ENCODE measurements around the gene DCTN5. TPM values are rescaled to one million over a fixed set of nuclear protein-coding genes. Genes with fewer than 3 reads are reported as not detected.
"Not testable (repeated sequence)": the region's sequence is repeated elsewhere in the genome, so short reads cannot be mapped to it uniquely, and the experiment has no call there.

Gene DCTN5
- total RNA-seq, 1 donor from 2014 or later: 64.1 TPM

DNA sequence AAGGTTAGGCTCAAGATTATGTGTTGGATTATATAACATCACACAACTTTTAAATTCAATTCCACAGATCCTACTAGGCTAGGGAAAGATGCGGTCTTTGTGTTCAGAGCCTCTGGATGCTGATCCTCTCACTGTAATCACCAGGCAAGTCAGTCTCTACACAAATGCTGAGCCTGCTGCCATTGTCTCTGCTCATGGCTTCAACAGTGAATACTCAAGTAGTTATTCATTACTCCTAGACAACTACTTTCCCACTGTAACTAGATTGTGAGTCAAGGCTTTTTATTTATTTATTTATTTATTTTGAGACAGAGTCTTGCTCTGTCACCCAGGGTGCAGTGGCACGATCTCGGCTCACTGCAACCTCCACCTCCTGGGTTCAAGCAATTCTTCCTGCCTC lies 29.3 kb upstream of the DCTN5 start:
- CTCF ChIA-PET: no interaction called here
- peaks cover 37% of the 10 kb centered on the region for H3K36me3 Mint-ChIP-seq (ENCODE audit: low read depth)
- H3K27me3 Mint-ChIP-seq: no peaks in the 10 kb centered on the region
- ATAC-seq (ENCODE audit: low read depth) (no peak), DNase-seq (no peak)
- TF ChIP-seq, protein P1, sequence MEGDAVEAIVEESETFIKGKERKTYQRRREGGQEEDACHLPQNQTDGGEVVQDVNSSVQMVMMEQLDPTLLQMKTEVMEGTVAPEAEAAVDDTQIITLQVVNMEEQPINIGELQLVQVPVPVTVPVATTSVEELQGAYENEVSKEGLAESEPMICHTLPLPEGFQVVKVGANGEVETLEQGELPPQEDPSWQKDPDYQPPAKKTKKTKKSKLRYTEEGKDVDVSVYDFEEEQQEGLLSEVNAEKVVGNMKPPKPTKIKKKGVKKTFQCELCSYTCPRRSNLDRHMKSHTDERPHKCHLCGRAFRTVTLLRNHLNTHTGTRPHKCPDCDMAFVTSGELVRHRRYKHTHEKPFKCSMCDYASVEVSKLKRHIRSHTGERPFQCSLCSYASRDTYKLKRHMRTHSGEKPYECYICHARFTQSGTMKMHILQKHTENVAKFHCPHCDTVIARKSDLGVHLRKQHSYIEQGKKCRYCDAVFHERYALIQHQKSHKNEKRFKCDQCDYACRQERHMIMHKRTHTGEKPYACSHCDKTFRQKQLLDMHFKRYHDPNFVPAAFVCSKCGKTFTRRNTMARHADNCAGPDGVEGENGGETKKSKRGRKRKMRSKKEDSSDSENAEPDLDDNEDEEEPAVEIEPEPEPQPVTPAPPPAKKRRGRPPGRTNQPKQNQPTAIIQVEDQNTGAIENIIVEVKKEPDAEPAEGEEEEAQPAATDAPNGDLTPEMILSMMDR (IDR thresholded peaks at IDR 0.05): no peak
- POLR2A ChIA-PET: no interaction called here
- no peak overlapping the region for H3K27ac Mint-ChIP-seq
- no peak overlapping the region for H3K4me3 Mint-ChIP-seq
- no peaks in the 10 kb centered on the region for H3K9me3 Mint-ChIP-seq
- H3K4me1 Mint-ChIP-seq: no peaks in the 10 kb centered on the region
- intact Hi-C loops (cut with micrococcal nuclease): no loop called here

DNA sequence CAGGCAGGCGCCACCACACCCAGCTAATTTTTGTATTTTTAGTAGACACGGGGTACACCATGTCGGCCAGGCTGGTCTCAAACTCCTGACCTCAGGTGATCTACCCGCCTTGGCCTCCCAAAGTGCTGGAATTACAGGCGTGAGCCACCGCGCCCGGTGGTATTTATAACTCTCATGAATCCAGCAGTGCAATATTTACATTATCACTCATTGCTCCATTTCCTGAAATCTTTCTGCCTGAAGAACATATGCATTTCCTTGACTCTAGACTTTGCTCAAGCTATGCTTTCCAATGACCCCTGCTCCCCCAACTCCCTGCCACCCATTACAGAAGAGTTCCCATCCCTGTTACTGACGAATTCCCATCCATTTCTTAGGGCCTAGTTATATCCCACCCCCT lies 25.5 kb upstream of the DCTN5 start:
- POLR2A ChIA-PET: no interaction called here

DNA sequence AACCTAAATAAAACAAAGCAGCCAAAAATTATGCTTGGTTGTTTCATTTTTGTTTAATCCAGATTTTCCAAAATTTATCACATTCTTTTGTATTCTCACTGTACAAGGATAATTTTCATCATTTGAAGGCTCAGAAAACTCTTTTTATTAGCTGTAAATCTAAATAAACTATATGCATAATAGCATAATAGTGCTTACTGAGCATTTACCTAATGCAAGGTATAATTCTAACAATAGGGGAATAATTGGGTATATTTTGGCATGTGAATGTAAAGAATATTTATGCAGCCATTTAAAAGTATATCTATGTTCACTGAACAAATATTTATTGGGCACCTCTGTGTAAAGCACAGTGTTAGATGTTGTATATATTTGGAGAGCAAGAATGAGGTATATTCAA lies 17.2 kb upstream of the DCTN5 start:
- DNase-seq (no peak), ATAC-seq (ENCODE audit: low read depth) (no peak)
- no peaks in the 10 kb centered on the region for H3K4me1 Mint-ChIP-seq
- intact Hi-C loops (cut with micrococcal nuclease): no loop called here
- H3K36me3 Mint-ChIP-seq (ENCODE audit: low read depth): peaks cover 73% of the 10 kb centered on the region
- no peaks in the 10 kb centered on the region for H3K9me3 Mint-ChIP-seq
- POLR2A ChIA-PET: no interaction called here
- no peak overlapping the region for H3K27ac Mint-ChIP-seq
- no peaks in the 10 kb centered on the region for H3K27me3 Mint-ChIP-seq
- no peak overlapping the region for H3K4me3 Mint-ChIP-seq
- CTCF ChIA-PET: no interaction called here
- TF ChIP-seq, protein P1 (IDR thresholded peaks at IDR 0.05): no peak

More for the DNA sequence above, 25.5 kb upstream of the DCTN5 start:
- intact Hi-C loops (cut with micrococcal nuclease): no loop called here
- DNase-seq (no peak), ATAC-seq (ENCODE audit: low read depth) (no peak)
- H3K9me3 Mint-ChIP-seq: no peaks in the 10 kb centered on the region
- peaks cover 51% of the 10 kb centered on the region for H3K36me3 Mint-ChIP-seq (ENCODE audit: low read depth)
- H3K4me3 Mint-ChIP-seq: no peak overlapping the region
- TF ChIP-seq, protein P1 (IDR thresholded peaks at IDR 0.05): no peak
- no peaks in the 10 kb centered on the region for H3K27me3 Mint-ChIP-seq
- no peak overlapping the region for H3K27ac Mint-ChIP-seq
- CTCF ChIA-PET: no interaction called here
- no peaks in the 10 kb centered on the region for H3K4me1 Mint-ChIP-seq

DNA sequence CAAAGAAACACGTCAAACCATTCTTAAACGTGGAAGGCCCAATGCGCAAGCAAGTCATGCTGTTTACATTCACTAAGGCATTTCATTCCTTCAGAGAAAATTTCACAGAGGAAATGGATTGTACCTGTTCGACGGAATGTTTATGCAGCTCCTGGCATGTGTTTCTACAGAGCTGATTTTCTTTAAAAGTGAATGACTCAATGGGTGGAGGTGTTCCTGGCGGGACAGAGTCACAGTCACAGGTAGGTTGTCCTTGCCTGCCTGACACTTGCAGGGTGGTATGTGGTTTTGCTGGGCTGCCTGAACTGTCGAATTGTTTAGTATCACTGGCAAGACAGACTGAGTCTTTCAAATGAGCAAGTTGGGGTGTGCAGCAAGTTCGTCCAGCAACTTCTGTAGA lies 11.8 kb upstream of the DCTN5 start:
- Mint-ChIP-seq H3K27me3 (no peaks in the 10 kb centered on the region), H3K9me3 (no peaks in the 10 kb centered on the region), H3K36me3 (ENCODE audit: low read depth) (peaks cover 58% of the 10 kb centered on the region), H3K27ac (no peak overlapping the region), H3K4me3 (no peak overlapping the region), H3K4me1 (no peaks in the 10 kb centered on the region)
- ChIA-PET POLR2A (no interaction called here), CTCF (no interaction called here)
- ATAC-seq (ENCODE audit: low read depth): no peak
- intact Hi-C loops (cut with micrococcal nuclease): no loop called here
- TF ChIP-seq, protein P1 (IDR thresholded peaks at IDR 0.05): no peak
- DNase-seq: no peak

DNA sequence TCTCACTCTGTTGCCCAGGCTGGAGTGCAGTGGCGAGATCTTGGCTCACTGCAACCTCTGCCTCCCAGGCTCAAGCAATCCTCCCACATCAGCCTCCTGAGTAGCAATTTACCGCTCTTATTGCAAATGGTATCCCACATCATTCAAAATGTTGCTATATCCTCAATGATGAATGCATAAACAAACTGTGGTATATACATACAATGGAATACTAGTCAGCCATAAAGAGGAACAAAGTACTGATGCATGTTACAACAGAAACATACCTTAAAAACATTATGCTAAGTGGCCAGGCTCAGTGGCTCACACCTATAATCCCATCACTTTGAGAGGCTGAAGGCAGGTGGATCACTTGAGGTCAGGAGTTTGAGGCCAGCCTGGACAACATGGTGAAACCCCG lies 9.4 kb upstream of the DCTN5 start:
- H3K9me3 Mint-ChIP-seq; POLR2A ChIA-PET; DNase-seq; H3K4me3 Mint-ChIP-seq; H3K27ac Mint-ChIP-seq; intact Hi-C loops (cut with micrococcal nuclease); H3K27me3 Mint-ChIP-seq; CTCF ChIA-PET; H3K4me1 Mint-ChIP-seq; ATAC-seq (ENCODE audit: low read depth): not testable (repeated sequence)
- peaks cover 63% of the 10 kb centered on the region for H3K36me3 Mint-ChIP-seq (ENCODE audit: low read depth)

DNA sequence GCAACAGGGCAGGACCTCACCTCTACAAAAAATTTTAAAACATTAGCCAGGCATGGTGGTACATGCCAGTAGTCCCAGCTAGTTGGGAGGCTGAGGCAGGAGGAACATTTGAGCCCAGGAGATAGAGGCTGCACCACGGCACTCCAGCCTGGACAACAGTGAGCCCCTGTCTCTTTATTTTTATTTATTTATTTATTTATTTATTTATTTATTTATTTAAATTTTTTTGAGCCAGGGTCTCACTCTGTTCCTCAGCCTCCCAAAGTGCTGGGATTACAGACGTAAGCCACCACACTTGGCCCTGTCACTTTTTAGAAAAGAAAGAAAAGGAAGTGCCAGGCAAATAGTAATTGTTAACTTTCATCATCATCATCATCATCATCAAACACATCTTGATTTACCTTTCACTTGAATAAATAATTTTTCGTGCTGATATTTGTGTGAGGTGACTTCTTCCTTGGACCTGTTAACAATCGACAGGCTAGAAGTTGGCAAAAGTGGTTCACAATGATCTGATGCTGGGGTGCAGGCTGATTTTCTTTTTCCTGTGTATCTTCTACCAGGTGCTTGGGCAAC lies 6.7 kb upstream of the DCTN5 start:
- Mint-ChIP-seq H3K27me3 (no peaks in the 10 kb centered on the region), H3K27ac (no peak overlapping the region), H3K36me3 (ENCODE audit: low read depth) (peaks cover 50% of the 10 kb centered on the region), H3K4me3 (no peak overlapping the region), H3K9me3 (no peaks in the 10 kb centered on the region), H3K4me1 (no peaks in the 10 kb centered on the region)
- ChIA-PET POLR2A (no interaction called here), CTCF (interaction anchor here (0.6 kb wide), 1 partner anchor 311 kb away, joined by 3 read pairs; no protein-coding TSS in a partner anchor)
- DNase-seq: no peak
- intact Hi-C loops (cut with micrococcal nuclease): no loop called here
- TF ChIP-seq, protein P1 (IDR thresholded peaks at IDR 0.05): no peak
- no peak for ATAC-seq (ENCODE audit: low read depth)

Measured in activated B cell treated with CpG ODN at 0.5 μM for 24 hours (primary cell).